ENCODE measurements around the gene NAGPA. TPM values are rescaled to one million over a fixed set of nuclear protein-coding genes. Genes with fewer than 3 reads are reported as not detected.

NAGPA gene
- polyA plus RNA-seq, 1 donor from 2014 or later, result 36.6 TPM

- Histone ChIP-seq H3K9me3 (ENCODE audit: low read length) (no peaks in the 10 kb centered on the region), H3K27me3 (ENCODE audit: insufficient read depth, low read depth, low read length) (no peaks in the 10 kb centered on the region), H3K4me3 (ENCODE audit: low read length) (no peak overlapping the region), H3K9me2 (ENCODE audit: insufficient read depth, low read length) (no peaks in the 10 kb centered on the region), H3K9ac (ENCODE audit: low read length) (no peak overlapping the region), H3F3A (ENCODE audit: insufficient read depth, low read length, poor library complexity, severe bottlenecking) (no peaks in the 10 kb centered on the region), H3K36me3 (ENCODE audit: insufficient read depth, low read length) (no peaks in the 10 kb centered on the region), H3K79me2 (replicated peaks; ENCODE audit: insufficient read depth, low read length) (no peaks in the 10 kb centered on the region), H3K4me2 (ENCODE audit: low read length) (no peak overlapping the region), H3K27ac (ENCODE audit: low read length) (no peak overlapping the region), H2AFZ (ENCODE audit: low read depth, low read length) (no peak overlapping the region), H4K20me1 (ENCODE audit: insufficient read depth) (no peaks in the 10 kb centered on the region)
- TF ChIP-seq EP300 (conservative IDR thresholded peaks at IDR 0.05; ENCODE audit: poor library complexity, severe bottlenecking) (no peak), SMC3 (conservative IDR thresholded peaks at IDR 0.05; ENCODE audit: poor library complexity) (no peak), RAD21 (conservative IDR thresholded peaks at IDR 0.05) (no peak), POLR2AphosphoS5 (IDR thresholded peaks at IDR 0.05) (no peak), CTCF (IDR thresholded peaks at IDR 0.05; ENCODE audit: poor library complexity, severe bottlenecking) (no peak), EZH2 (IDR thresholded peaks at IDR 0.05; ENCODE audit: borderline replicate concordance, insufficient read depth, low read length, poor library complexity, severe bottlenecking) (no peak), TAF1 (IDR thresholded peaks at IDR 0.05; ENCODE audit: low read depth) (no peak), MXI1 (conservative IDR thresholded peaks at IDR 0.05; ENCODE audit: poor library complexity, severe bottlenecking) (no peak)
- TF ChIP-seq, protein P1, sequence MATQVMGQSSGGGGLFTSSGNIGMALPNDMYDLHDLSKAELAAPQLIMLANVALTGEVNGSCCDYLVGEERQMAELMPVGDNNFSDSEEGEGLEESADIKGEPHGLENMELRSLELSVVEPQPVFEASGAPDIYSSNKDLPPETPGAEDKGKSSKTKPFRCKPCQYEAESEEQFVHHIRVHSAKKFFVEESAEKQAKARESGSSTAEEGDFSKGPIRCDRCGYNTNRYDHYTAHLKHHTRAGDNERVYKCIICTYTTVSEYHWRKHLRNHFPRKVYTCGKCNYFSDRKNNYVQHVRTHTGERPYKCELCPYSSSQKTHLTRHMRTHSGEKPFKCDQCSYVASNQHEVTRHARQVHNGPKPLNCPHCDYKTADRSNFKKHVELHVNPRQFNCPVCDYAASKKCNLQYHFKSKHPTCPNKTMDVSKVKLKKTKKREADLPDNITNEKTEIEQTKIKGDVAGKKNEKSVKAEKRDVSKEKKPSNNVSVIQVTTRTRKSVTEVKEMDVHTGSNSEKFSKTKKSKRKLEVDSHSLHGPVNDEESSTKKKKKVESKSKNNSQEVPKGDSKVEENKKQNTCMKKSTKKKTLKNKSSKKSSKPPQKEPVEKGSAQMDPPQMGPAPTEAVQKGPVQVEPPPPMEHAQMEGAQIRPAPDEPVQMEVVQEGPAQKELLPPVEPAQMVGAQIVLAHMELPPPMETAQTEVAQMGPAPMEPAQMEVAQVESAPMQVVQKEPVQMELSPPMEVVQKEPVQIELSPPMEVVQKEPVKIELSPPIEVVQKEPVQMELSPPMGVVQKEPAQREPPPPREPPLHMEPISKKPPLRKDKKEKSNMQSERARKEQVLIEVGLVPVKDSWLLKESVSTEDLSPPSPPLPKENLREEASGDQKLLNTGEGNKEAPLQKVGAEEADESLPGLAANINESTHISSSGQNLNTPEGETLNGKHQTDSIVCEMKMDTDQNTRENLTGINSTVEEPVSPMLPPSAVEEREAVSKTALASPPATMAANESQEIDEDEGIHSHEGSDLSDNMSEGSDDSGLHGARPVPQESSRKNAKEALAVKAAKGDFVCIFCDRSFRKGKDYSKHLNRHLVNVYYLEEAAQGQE (IDR thresholded peaks at IDR 0.05; ENCODE audit: borderline replicate concordance), result no peak
Measured at GRCh38 chr16:5064915-5065314, 31.2 kb upstream of the NAGPA start.

DNA sequence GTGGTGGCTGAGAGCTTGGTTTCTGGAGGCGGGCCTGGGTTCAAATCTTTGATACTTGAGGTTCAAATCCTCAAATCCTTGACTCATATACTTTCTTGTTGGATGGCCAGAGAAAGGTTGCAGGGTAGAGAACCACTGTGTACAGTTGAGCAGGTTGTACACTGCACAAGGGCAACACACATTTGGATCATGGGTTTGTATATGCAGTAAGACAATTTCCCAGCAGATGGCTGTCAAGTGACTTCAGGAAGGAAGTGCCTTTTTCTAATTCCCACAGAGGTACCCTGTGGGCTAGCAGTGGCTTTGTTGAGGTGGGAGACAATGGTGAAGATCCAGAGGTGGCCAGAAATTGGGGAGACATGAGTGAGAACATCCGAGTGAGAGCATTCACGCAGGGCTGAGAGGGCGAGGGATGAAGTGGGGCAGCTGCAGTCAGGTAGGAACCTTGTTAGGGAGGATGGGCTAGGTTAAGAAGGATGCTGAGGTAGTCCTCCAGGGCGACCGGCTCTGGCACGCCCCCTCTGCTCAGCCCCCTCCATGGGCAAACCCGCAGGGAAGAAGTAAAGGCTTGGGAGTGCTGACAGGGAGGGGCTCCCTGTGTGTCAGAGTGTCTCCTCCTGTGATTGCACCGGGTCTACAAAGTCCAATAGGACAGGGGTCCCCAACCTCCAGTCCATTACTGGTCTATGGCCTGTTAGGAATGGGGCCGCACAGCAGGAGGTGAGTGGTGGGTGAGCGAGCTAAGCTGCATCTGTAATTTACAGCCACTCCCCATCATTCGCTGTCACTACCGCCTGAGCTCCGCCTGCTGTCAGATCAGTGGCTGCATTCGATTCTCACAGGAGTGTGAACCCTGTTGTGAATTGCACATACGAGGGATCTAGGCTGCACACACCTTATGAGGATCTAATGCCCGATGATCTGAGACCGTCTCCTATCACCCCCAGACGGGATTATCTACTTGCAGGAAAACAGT, 29.3 kb upstream of the NAGPA start:
- no peaks in the 10 kb centered on the region for H3F3A ChIP-seq (ENCODE audit: insufficient read depth, low read length, poor library complexity, severe bottlenecking)
- H3K9me2 ChIP-seq (ENCODE audit: insufficient read depth, low read length), result no peaks in the 10 kb centered on the region
- H2AFZ ChIP-seq (ENCODE audit: low read depth, low read length), result no peak overlapping the region
- H3K79me2 ChIP-seq (replicated peaks; ENCODE audit: insufficient read depth, low read length), result no peaks in the 10 kb centered on the region
- no peak overlapping the region for H3K27ac ChIP-seq (ENCODE audit: low read length)
- no peak overlapping the region for H3K9ac ChIP-seq (ENCODE audit: low read length)
- H3K27me3 ChIP-seq (ENCODE audit: insufficient read depth, low read depth, low read length), result no peaks in the 10 kb centered on the region
- no peaks in the 10 kb centered on the region for H3K36me3 ChIP-seq (ENCODE audit: insufficient read depth, low read length)
- TF ChIP-seq RAD21 (conservative IDR thresholded peaks at IDR 0.05), result no peak
- no peak for TF ChIP-seq CTCF (IDR thresholded peaks at IDR 0.05; ENCODE audit: poor library complexity, severe bottlenecking)
- H3K4me2 ChIP-seq (ENCODE audit: low read length), result no peak overlapping the region
- no peaks in the 10 kb centered on the region for H3K9me3 ChIP-seq (ENCODE audit: low read length)
- H3K4me3 ChIP-seq (ENCODE audit: low read length), result no peak overlapping the region
- H4K20me1 ChIP-seq (ENCODE audit: insufficient read depth), result no peaks in the 10 kb centered on the region
